Colonic mucosa (tissue), 4 donors: ENCODE measurements around the gene PACC1. TPM values are rescaled to one million over a fixed set of nuclear protein-coding genes. Genes with fewer than 3 reads are reported as not detected.
"Not testable (repeated sequence)": the region's sequence is repeated elsewhere in the genome, so short reads cannot be mapped to it uniquely, and the experiment has no call there.

Experiments used
- DNase-seq: peaks from one replicate; pipeline ENCODE4 v3.0.0-alpha.2; 2020
- H3K27ac ChIP-seq: fragments of 200-600 bp; one replicate; pipeline ENCODE4 v1.8.0; 2021
- H3K27me3 ChIP-seq: fragments of 200-600 bp; one replicate; pipeline ENCODE4 v1.8.0; 2021
- H3K36me3 ChIP-seq: fragments of 200-600 bp; one replicate; pipeline ENCODE4 v1.8.0; 2021
- H3K4me1 ChIP-seq: fragments of 200-600 bp; one replicate; pipeline ENCODE4 v1.8.0; 2021; ENCODE audit warnings: mild to moderate bottlenecking
- H3K4me3 ChIP-seq: fragments of 200-600 bp; one replicate; pipeline ENCODE4 v1.8.0; 2021
- H3K9ac ChIP-seq, 2 donors: one replicate each; pipeline ENCODE4 v1.7.0; 2013; ENCODE audit warnings: control low read depth in 2 of 2, low read depth in 2 of 2, low read length in 2 of 2
- H3K9me3 ChIP-seq: fragments of 200-600 bp; one replicate; pipeline ENCODE4 v1.8.0; 2021
- CTCF ChIP-seq: fragments of 200-600 bp; IDR thresholded peaks from one replicate; pipeline ENCODE4 v1.8.0; 2022; ENCODE audit warnings: antibody characterized with exemption, mild to moderate bottlenecking
- intact Hi-C: fragments of 100-400 bp; cut with DNase I; formaldehyde crosslinking; loops from one replicate; pipeline ENCODE4 v1.14.1; 2022
- total RNA-seq, 2 donors: library from RNA; stranded (reverse); fragmentation: NEBNext Ultra II Directional in 1 of 2; extraction: Animal tissue kit (Norgen Biotek cat#: 25700) in 1 of 2; gene quantifications; one replicate each; pipeline ENCODE4 v1.2.1, GENCODE V29; 2021
- donor health status: healthy.
- donor health status: DM: no; HTN: no; CAD: no.
- donor health status: DM: no; HTN: no; CAD: no.

PACC1 gene
- total RNA-seq, 2 donors from 2014 or later = 2.6 to 3.1 TPM

- no peak for DNase-seq
- no peaks in the 10 kb centered on the region for H3K4me1 ChIP-seq
- intact Hi-C loops = no loop called here
- no peaks in the 10 kb centered on the region for H3K36me3 ChIP-seq
- no peak overlapping the region for H3K27ac ChIP-seq
- H3K9ac ChIP-seq = no peak overlapping the region
- TF ChIP-seq CTCF = no peak
- H3K27me3 ChIP-seq = no peaks in the 10 kb centered on the region
- no peaks in the 10 kb centered on the region for H3K9me3 ChIP-seq
- no peak overlapping the region for H3K4me3 ChIP-seq
Observed at GRCh38 chr1:212401838-212402582, 12.7 kb downstream of the PACC1 start.

- intact Hi-C loops = no loop called here
- Histone ChIP-seq H3K27me3 (no peaks in the 10 kb centered on the region), H3K4me1 (no peaks in the 10 kb centered on the region)
Observed at GRCh38 chr1:212401042-212401441, 13.6 kb downstream of the PACC1 start.

GRCh38 chr1:212397171-212397570 lies 17.5 kb downstream of the PACC1 start:
- no peak overlapping the region for H3K9ac ChIP-seq
- DNase-seq = no peak
- intact Hi-C loops = no loop called here
- TF ChIP-seq CTCF = no peak
- no peaks in the 10 kb centered on the region for H3K9me3 ChIP-seq
- no peaks in the 10 kb centered on the region for H3K27me3 ChIP-seq
- no peaks in the 10 kb centered on the region for H3K36me3 ChIP-seq
- no peak overlapping the region for H3K4me3 ChIP-seq
- no peak overlapping the region for H3K27ac ChIP-seq
- H3K4me1 ChIP-seq = no peaks in the 10 kb centered on the region

More at GRCh38 chr1:212401042-212401441, 13.6 kb downstream of the PACC1 start:
- no peak overlapping the region for H3K27ac ChIP-seq
- H3K4me3 ChIP-seq = no peak overlapping the region
- DNase-seq = no peak
- H3K9me3 ChIP-seq = no peaks in the 10 kb centered on the region
- no peaks in the 10 kb centered on the region for H3K36me3 ChIP-seq
- TF ChIP-seq CTCF = no peak
- H3K9ac ChIP-seq = no peak overlapping the region

- intact Hi-C loops = no loop called here
- Histone ChIP-seq H3K27me3 (no peaks in the 10 kb centered on the region), H3K9ac (no peak overlapping the region), H3K27ac (no peak overlapping the region), H3K36me3 (no peaks in the 10 kb centered on the region), H3K4me3 (no peak overlapping the region), H3K9me3 (no peaks in the 10 kb centered on the region), H3K4me1 (no peaks in the 10 kb centered on the region)
- no peak for TF ChIP-seq CTCF
- DNase-seq = no peak
Observed at GRCh38 chr1:212396638-212397037, 18.0 kb downstream of the PACC1 start.

GRCh38 chr1:212395678-212396437 lies 18.8 kb downstream of the PACC1 start:
- H3K9ac ChIP-seq, DNase-seq, intact Hi-C loops: not testable (repeated sequence)

More at GRCh38 chr1:212395678-212396437, 18.8 kb downstream of the PACC1 start:
- not testable (repeated sequence) for H3K4me3 ChIP-seq, H3K4me1 ChIP-seq, H3K27ac ChIP-seq, H3K36me3 ChIP-seq, H3K9me3 ChIP-seq, H3K27me3 ChIP-seq
